Daoy (cell line): ENCODE data around the gene PDE6G. TPM values are rescaled to one million over a fixed set of nuclear protein-coding genes. Genes with fewer than 3 reads are reported as not detected.
A peak's percentile ranks its signal among the peaks of the same experiment; 100 is the strongest.
"Not testable (repeated sequence)": the region's sequence is repeated elsewhere in the genome, so short reads cannot be mapped to it uniquely, and the experiment has no call there.

Experiments
- DNase-seq: peaks from one replicate; pipeline ENCODE4 v3.0.0-alpha.2; 2015; ENCODE audit warnings: low read depth
- total RNA-seq: library from RNA; depleted of rRNA; stranded (reverse); fragments of >200 nt; shearing (Covaris generic); gene quantifications from 2 replicates; pipeline ENCODE4 v1.2.3, GENCODE V29; 2014

The PDE6G gene
- total RNA-seq, 1 experiment from 2014 or later: 2.5 TPM

- no peak for DNase-seq
Measured at GRCh38 chr17:81687770-81688541, 31.6 kb upstream of the PDE6G start.

GRCh38 chr17:81686614-81687013 is 30.3 kb upstream of the PDE6G start:
- DNase-seq: no peak

GRCh38 chr17:81685108-81685507 is 28.8 kb upstream of the PDE6G start:
- DNase-seq: peak; percentile 83

GRCh38 chr17:81684442-81684911 is 28.1 kb upstream of the PDE6G start:
- DNase-seq: peak; percentile 91

- DNase-seq: peak; percentile 99
Measured at GRCh38 chr17:81683584-81684441, 27.5 kb upstream of the PDE6G start, which contains the start of the genes ARL16 and HGS. Gene ARL16, minus strand, starts transcription at chr17:81683797. Its CDS starts 44 bp downstream, at chr17:81683753. Gene HGS, plus strand, starts transcription at chr17:81684011. Its CDS starts 56 bp downstream, at chr17:81684067.

GRCh38 chr17:81683208-81683583 is 26.9 kb upstream of the PDE6G start:
- peak; percentile 41 for DNase-seq

GRCh38 chr17:81682565-81683207 is 26.3 kb upstream of the PDE6G start:
- no peak for DNase-seq

GRCh38 chr17:81681672-81682071 is 25.3 kb upstream of the PDE6G start:
- no peak for DNase-seq

- DNase-seq: no peak
Measured at GRCh38 chr17:81680150-81680549, 23.8 kb upstream of the PDE6G start.

GRCh38 chr17:81676906-81677305 is 20.6 kb upstream of the PDE6G start:
- DNase-seq: no peak

- not testable (repeated sequence) for DNase-seq
Measured at GRCh38 chr17:81675515-81676221, 19.3 kb upstream of the PDE6G start.

- no peak for DNase-seq
Measured at GRCh38 chr17:81673561-81674258, 17.4 kb upstream of the PDE6G start.

GRCh38 chr17:81672954-81673353 is 16.6 kb upstream of the PDE6G start:
- no peak for DNase-seq

- no peak for DNase-seq
Measured at GRCh38 chr17:81672504-81672903, 16.2 kb upstream of the PDE6G start.

GRCh38 chr17:81667754-81668153 is 11.4 kb upstream of the PDE6G start:
- peak; percentile 32 for DNase-seq

- DNase-seq: peak; percentile 99
Measured at GRCh38 chr17:81666342-81667191, 10.2 kb upstream of the PDE6G start, which contains the start of the genes CCDC137 and OXLD1. Gene CCDC137, plus strand, starts transcription at chr17:81666737. Its CDS starts 30 bp downstream, at chr17:81666767. Gene OXLD1, minus strand, starts transcription at chr17:81666605. Its CDS starts 28 bp downstream, at chr17:81666577.

- no peak for DNase-seq
Measured at GRCh38 chr17:81666092-81666341, 9.7 kb upstream of the PDE6G start.

- DNase-seq: peak; percentile 52
Measured at GRCh38 chr17:81665205-81666091, 9.1 kb upstream of the PDE6G start.

- DNase-seq: peak; percentile 46
Measured at GRCh38 chr17:81664051-81664470, 7.7 kb upstream of the PDE6G start.
